Liver (tissue), 3 donors: ENCODE measurements around the gene IL33.

Experiments used
- CTCF ChIP-seq: fragments of 150-350 bp; IDR thresholded peaks from 2 replicates; pipeline ENCODE4 v1.5.1; 2017; ENCODE audit warnings: improper control_type of control experiment, low read depth, low read length; ENCODE audit not compliant: missing input control
- MAX ChIP-seq: IDR thresholded peaks from 2 replicates; pipeline ENCODE4 v1.6.1; 2016; ENCODE audit warnings: antibody characterized with exemption
- RAD21 ChIP-seq, 2 donors: IDR thresholded peaks; 2 replicates each; pipeline ENCODE4 v1.6.1; 2016; ENCODE audit warnings: antibody characterized with exemption in 2 of 2, mild to moderate bottlenecking in 2 of 2
- REST ChIP-seq: IDR thresholded peaks from 2 replicates; pipeline ENCODE4 v1.6.1; 2016; ENCODE audit warnings: antibody characterized with exemption, mild to moderate bottlenecking
- TAF1 ChIP-seq: conservative IDR thresholded peaks from 2 replicates; pipeline ENCODE4 v1.6.1; 2016; ENCODE audit warnings: antibody characterized with exemption, mild to moderate bottlenecking
- donor health status: healthy.
- donor health status: healthy.

GRCh38 chr9:6230037-6230780, 14.6 kb downstream of the IL33 start:
- no peak for TF ChIP-seq CTCF
- no peak for TF ChIP-seq REST
- TF ChIP-seq RAD21 (IDR thresholded peaks at IDR 0.05): no peak
- no peak for TF ChIP-seq MAX
- no peak for TF ChIP-seq TAF1
